HG03159 (cell line): Measurements from ENCODE around the gene CD109.
"Not testable (repeated sequence)": the region's sequence is repeated elsewhere in the genome, so short reads cannot be mapped to it uniquely, and the experiment has no call there.

Experiments used
- ATAC-seq: cut with Tn5 transposase; IDR thresholded peaks from one replicate; pipeline ENCODE4 v1.9.1; 2021; ENCODE audit warnings: mild to moderate bottlenecking, moderate library complexity; ENCODE audit not compliant: unreplicated experiment

Gene CD109

DNA sequence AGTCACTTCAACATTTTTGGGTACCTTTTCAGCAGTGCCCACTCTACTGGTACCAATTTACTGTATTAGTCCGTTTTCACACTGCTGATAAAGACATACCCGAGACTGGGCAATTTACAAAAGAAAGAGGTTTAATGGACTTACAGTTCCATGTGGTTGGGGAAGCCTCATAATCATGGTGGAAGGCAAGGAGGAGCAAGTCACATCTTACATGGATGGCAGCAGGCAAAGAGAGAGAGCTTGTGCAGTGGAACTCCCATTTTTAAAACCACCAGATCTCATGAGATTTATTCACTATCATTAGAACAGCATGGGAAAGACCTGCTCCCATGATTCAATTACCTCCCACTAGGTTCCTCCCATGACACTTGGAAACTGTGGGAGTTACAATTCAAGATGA, 12.4 kb upstream of the CD109 start:
- not testable (repeated sequence) for ATAC-seq

DNA sequence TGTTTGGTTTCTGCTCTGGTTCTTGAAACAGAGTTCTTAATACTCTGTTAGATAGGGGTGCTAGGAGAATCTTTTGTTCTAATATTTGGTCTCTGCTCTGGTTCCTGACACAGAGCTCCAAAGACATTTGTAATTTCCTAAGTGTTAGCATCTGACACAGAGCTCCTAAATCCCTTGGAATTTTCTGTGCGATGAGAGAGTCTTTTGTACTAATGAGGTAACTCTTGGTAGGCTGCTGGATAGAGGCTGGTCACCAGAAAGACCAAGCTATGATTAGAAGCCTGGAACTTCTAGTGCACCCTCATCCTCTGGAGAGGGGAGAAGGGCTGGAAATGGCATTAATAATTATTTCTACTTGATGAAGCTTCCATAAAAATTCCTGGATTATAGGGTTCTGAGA, 7.7 kb upstream of the CD109 start:
- no peak for ATAC-seq

- ATAC-seq, result no peak
Measured at GRCh38 chr6:73690056-73690455, 5.9 kb upstream of the CD109 start.

GRCh38 chr6:73691512-73691911, 4.5 kb upstream of the CD109 start:
- no peak for ATAC-seq

DNA sequence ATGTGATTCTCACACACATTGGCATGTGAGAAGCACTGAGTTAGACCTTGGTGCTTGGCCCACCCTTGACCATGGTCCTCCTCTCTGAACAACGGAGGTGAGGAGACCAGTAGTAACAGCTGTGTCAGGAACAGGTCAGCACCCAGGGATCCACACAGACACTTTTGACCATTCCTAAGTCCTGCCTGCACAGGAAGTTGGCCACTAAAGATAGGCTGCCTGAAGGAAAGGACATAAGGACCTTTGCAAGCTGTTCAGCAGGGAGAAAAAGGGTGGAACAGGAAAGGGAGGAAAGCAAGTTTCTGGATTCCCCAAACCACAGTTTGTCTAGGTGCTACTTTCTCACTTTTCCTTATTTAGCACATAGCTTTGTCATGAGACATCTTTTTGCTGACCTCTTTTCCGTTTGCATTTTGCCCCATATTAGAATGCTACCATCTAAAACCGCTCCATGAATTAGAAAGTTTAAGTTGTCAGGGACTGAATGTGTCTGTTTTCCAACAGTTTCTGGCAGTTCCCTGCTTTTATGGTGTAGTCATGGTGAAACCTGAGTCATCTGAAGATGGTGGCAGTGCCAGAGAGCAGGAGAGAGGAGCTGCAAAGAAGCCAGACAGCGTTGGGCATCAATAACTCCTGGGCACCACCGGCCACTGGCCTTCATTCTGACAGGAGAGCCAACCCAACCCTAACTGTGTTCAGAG, 1.1 kb upstream of the CD109 start:
- ATAC-seq, result no peak

DNA sequence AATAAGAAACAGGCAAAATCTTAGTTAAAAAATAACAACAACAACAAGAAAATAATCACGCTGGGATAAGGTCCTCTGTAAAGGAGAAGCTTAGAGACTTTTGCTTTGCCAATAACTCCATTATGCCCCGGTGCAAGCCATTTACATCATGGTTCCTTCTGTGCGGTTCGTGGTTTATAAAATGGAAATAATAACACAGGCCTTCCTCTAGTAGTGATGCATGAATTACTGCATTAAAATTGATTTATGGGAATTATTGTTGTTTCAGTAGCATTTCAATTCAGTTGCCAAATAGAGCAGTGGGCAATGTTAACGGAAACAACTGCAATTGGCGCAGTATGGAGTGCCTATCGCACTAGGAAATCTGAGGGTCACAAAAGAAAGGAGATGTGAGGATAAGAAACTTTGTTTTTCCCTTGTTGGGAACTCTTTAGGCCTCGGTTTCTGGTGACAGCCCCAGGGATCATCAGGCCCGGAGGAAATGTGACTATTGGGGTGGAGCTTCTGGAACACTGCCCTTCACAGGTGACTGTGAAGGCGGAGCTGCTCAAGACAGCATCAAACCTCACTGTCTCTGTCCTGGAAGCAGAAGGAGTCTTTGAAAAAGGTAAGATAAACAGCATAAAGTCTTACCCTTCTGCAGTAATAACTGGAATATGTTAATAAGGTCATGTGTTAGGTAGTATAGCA, 1.1 kb downstream of the CD109 start:
- ATAC-seq, result no peak

DNA sequence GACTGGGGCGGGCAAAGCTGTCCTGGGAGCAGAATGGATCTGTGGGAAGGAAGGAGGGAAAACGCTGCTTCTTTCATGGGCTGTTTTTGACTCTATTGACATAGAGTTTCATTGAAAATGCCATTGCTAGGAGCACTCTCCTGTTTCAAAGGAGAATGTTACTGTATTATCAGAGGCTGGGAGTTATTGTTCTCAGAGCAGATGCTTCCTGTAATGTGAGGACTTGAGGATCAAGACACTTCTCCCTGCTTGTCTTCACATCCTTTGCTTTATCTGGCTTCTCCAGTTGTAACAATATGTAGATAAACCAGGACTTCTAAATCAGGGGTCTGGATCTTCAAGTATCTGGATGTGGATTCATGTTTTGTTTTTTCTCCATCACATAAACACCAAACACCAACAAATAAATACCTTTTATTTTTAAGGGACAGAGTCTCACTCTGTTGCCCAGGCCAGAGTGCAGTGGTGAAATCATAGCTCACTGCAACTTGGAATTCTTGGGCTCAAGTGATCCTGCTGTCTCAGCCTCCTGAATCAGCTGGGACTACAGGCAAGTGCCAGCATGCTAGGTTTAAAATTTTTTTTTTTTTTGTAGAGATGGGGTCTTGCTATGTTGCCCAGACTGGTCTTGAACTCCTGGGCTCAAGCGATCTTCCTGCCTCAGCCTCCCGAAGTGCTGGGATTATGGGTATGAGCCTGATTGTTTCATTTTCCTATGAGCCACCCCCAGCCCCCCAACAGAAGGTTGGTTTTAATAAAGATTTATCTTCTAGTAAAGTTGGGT, 3.9 kb downstream of the CD109 start:
- ATAC-seq, result no peak

- ATAC-seq, result no peak
Measured at GRCh38 chr6:73702444-73702843, 6.4 kb downstream of the CD109 start.

DNA sequence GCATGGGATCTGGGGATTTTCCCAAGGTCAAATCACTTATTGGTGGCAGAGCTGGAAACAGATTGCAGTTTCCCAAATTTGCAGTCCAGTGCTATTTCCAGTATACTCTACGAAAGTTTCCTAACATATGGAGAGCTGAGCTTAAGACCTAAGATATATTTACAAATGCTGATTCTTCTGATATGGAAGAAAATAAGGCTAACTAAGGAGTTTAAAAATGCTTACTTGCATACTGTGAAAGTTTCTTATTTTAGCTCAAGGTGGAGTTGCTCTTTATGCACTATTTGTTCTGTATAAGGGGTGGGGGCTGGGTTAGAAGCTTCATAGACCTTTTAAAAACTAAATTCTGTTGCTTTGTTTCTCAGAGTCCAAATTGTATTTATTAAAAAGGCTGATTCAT, 7.5 kb downstream of the CD109 start:
- ATAC-seq, result no peak

DNA sequence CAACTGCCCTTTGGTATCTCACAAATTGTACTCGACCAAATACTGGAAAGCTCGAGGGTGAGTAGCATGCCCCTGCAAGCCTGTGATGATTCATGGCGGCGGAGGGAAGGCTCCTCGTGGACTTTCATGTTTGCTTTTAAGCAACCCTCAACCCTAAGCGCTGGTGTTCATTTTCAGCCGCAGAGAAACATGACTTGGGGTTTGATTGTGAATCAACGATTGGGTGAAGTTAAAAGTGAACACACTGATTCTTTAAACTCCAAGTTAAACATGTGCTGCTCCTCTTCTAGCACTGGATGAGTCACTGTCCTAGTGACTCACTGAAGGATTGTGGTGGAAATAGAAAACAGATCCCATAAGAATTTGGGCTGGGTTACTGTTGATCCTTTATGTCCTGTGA, 8.3 kb downstream of the CD109 start:
- no peak for ATAC-seq

DNA sequence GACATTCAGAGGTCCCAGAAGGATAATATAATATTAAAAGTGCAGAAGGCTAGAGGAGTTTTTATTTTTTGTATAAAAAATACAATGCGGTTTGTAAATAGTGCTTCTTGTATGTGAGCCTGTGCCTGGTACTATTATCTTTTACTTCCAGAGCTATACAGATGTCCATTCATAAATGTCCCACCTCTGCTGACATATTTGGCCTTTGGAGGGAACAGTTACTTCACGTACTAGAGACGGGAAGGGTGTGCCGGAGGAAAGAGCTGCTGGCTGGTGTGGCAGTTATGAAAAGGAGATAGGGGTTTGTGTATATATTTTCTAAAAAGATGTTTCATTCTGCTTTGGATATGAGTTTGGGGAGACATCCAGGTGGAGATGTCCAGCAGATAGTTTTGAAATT, 8.8 kb downstream of the CD109 start:
- ATAC-seq, result no peak

DNA sequence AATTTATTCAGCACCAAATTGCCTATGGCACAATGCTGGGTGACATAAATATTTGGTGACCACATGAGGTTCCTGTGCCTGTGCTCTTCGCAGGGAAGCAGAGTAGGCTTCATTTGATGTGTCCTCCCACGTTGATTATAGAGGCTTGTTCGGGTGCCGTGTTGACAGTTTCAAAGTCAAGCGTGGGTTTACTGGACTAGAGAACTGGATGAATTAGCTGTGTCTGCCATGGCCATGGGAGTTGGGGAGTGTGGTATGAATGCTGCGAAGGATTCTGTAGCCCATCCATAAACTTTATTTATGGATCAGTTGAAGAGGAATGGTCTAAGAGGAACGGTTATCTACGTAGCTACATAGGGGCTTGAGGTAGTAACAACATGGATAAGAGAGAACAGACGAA, 11.0 kb downstream of the CD109 start:
- no peak for ATAC-seq

DNA sequence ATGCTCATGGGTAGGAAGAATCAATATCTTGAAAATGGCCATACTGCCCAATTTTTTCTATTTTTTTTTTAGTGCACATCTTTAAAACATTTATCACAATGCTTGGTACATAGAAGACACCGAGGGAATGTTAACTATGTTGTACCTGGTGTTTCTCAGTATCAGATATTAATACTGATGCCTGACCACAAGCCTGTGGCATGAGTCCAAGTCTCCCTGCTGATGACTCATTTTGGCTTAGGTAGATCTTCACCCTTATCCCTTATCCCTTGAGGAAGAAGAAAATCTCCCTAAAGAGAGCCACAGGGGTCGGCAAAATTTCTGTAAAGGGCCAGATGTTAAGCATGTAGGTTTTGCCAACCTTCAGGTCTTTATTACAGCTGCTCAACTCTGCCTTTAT, 14.5 kb downstream of the CD109 start:
- no peak for ATAC-seq

DNA sequence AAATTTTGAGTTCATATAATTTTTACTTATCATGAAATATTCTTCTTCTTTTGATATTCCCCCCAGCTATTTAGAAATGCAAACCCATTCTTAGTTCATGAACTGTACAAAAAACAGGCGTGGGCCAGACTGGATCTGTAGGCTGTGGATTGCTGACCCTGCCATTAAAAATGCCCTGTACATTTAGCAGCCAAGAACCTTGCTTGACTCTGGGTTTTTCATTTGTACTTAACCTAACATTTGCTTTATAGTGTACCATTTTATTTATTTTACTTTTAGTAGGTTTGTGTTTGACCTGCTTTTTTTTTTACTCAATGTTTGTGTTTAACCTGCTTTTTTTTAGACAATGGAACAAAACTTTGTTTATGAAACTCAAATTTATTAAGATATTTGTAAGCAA, 14.9 kb downstream of the CD109 start:
- ATAC-seq, result no peak

- no peak for ATAC-seq
Measured at GRCh38 chr6:73712535-73713173, 16.7 kb downstream of the CD109 start.

- ATAC-seq, result no peak
Measured at GRCh38 chr6:73713426-73714147, 17.6 kb downstream of the CD109 start.

- not testable (repeated sequence) for ATAC-seq
Measured at GRCh38 chr6:73715111-73715508, 19.1 kb downstream of the CD109 start.

- no peak for ATAC-seq
Measured at GRCh38 chr6:73719046-73719445, 23.0 kb downstream of the CD109 start.

DNA sequence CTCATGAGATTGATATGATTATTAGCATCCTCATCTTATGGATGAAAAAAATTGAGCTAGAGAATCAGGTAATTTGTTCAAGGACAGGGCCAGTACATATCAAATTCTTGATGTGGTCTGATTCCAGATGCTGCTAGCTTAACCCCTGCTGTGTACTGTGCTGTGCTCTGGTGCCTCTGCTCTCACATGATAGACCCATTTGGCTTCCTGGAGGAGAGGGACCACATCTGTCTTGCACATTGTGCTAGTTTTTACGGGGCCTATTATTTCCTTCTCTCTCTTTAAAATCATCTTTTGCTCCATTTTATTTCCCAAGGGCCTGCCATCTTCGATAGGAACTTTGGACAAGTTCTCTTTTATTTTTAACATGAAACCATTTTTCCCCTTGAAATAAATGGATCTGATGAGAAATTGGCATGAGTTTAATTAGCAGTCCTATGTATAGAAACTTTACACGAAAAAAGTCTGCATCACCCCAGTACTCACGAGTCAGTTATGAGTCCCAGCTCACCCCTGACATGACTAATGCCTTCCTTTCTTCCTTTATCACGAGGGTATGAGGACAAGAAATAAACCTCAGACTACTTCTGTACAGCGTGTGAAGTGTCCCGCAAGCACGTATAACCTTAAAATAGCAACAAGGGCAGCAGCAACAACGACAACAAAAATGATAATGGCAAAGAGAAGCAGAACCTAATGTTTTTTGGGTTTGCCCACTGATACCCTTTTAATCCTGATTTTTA, 26.5 kb downstream of the CD109 start:
- ATAC-seq, result peak; percentile 76

DNA sequence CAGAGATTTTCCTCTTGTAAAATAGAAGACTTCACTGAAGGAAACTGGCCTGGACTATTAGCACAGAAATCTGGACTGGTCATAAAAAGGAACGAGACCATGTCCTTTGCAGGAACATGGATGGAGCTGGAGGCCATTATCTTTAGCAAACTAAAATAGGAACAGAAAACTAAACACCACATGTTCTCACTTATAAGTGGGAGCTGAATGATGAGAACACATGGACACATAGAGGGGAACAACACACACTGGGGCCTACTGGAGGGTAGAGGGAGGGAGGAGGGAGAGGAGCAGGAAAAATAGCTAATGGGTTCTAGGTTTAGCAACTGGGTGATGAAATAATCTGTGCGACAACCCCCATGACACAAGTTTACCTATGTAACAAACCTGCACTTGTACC, 27.5 kb downstream of the CD109 start:
- not testable (repeated sequence) for ATAC-seq
